K562 (cell line): ENCODE results near the gene TSR3. TPM values are rescaled to one million over a fixed set of nuclear protein-coding genes. Genes with fewer than 3 reads are reported as not detected.

Experiments
- CREM ChIP-seq: IDR thresholded peaks from 2 replicates; pipeline ENCODE4 v1.6.1; 2014; ENCODE audit warnings: antibody characterized with exemption, low read depth
- KLF1 ChIP-seq: fragments of 450-650 bp; IDR thresholded peaks from 2 replicates; pipeline ENCODE4 v1.6.1; 2016; ENCODE audit warnings: missing genetic modification characterization, missing compliant biosample characterization
- NRF1 ChIP-seq, 2 experiments: fragments of 450-650 bp; IDR thresholded peaks in 1 of 2; conservative IDR thresholded peaks in 1 of 2; 2 replicates each; pipeline ENCODE4 v1.6.1; 2014; ENCODE audit warnings: mild to moderate bottlenecking in 2 of 2
- POLR2G ChIP-seq: fragments of 200-400 bp; formaldehyde crosslinking; IDR thresholded peaks from 2 replicates; pipeline ENCODE4 v1.6.1; 2017; ENCODE audit warnings: low read depth, mild to moderate bottlenecking, antibody characterized with exemption, low read length, moderate library complexity
- PTTG1 ChIP-seq: fragments of 450-650 bp; IDR thresholded peaks from 2 replicates; pipeline ENCODE4 v1.6.1; 2016; ENCODE audit warnings: low read depth, mild to moderate bottlenecking, missing genetic modification characterization, missing compliant biosample characterization
- PURB ChIP-seq: sonication (generic); formaldehyde crosslinking; IDR thresholded peaks from 2 replicates; pipeline ENCODE4 v1.9.0; 2021; ENCODE audit warnings: low read depth, mild to moderate bottlenecking, missing genetic modification reagents
- PYGO2 ChIP-seq: fragments of 450-650 bp; IDR thresholded peaks from 2 replicates; pipeline ENCODE4 v1.6.1; 2016; ENCODE audit warnings: mild to moderate bottlenecking, missing genetic modification characterization, moderate library complexity, missing compliant biosample characterization
- SIX5 ChIP-seq, 2 experiments: IDR thresholded peaks; 2 replicates each; pipeline ENCODE4 v1.6.1; 2011; ENCODE audit warnings: low read length in 2 of 2, borderline replicate concordance in 1 of 2, low read depth in 1 of 2, mild to moderate bottlenecking in 1 of 2, moderate library complexity in 1 of 2; ENCODE audit not compliant: insufficient read depth in 1 of 2
- SP1 ChIP-seq: sonication (generic); formaldehyde crosslinking; IDR thresholded peaks from 2 replicates; pipeline ENCODE4 v1.8.1; 2022; ENCODE audit warnings: mild to moderate bottlenecking, missing genetic modification reagents
- TOE1 ChIP-seq, 2 experiments: fragments of 450-650 bp in 1 of 2; sonication (generic) in 1 of 2; formaldehyde crosslinking in 1 of 2; IDR thresholded peaks; 2 replicates each; pipeline versions ENCODE4 v1.7.1 to v1.8.0; 2016 to 2022; ENCODE audit warnings: borderline replicate concordance in 2 of 2, mild to moderate bottlenecking in 2 of 2, antibody characterized with exemption in 1 of 2, inconsistent platforms in 1 of 2, low read depth in 1 of 2, missing genetic modification reagents in 1 of 2, moderate library complexity in 1 of 2
- USF2 ChIP-seq: sonication (generic); formaldehyde crosslinking; IDR thresholded peaks from 2 replicates; pipeline ENCODE4 v1.5.0; 2020; ENCODE audit warnings: missing genetic modification reagents
- XRCC3 ChIP-seq: fragments of 450-650 bp; IDR thresholded peaks from 2 replicates; pipeline ENCODE4 v1.6.1; 2017; ENCODE audit warnings: mild to moderate bottlenecking, moderate library complexity
- ZNF212 ChIP-seq: fragments of 450-650 bp; formaldehyde crosslinking; IDR thresholded peaks from 2 replicates; pipeline ENCODE4 v1.4.0; 2020; ENCODE audit warnings: mild to moderate bottlenecking
- polyA plus RNA-seq, 8 experiments: library from polyadenylated mRNA; depleted of rRNA in 4 of 8; stranded (reverse) in 5 of 8; unstranded in 3 of 8; fragments of >200 nt; fragmentation: Nextera tagmentation in 2 of 8; fragmentation: Illumina TruSeq in 1 of 8; extraction: Ambion mirVana in 2 of 8; extraction: Trizol in 1 of 8; gene quantifications; 2 replicates each; pipeline versions ENCODE4 v1.2.1 to v1.2.3, GENCODE V29; 2011 to 2014; ENCODE audit warnings: inconsistent platforms in 1 of 8, missing spikeins in 1 of 8
- total RNA-seq, 7 experiments: library from RNA; depleted of rRNA in 6 of 7; stranded (reverse); fragments of >200 nt in 6 of 7; fragmentation: Illumina TruSeq in 2 of 7; extraction: Trizol in 2 of 7; gene quantifications; 2 replicates each; pipeline versions ENCODE4 v1.2.1 to v1.2.3, GENCODE V29; 2011 to 2021; ENCODE audit warnings: low replicate concordance in 1 of 7
- TF ChIP-seq, protein P1 (sequence below), 2 experiments: fragments of 150-350 bp in 1 of 2; IDR thresholded peaks; 2 replicates each; pipeline ENCODE4 v1.6.1; 2012 to 2016; ENCODE audit warnings: low read depth in 2 of 2, low read length in 2 of 2, mild to moderate bottlenecking in 1 of 2, moderate library complexity in 1 of 2
- TF ChIP-seq, protein P2 (sequence below), 2 experiments: fragments of 200-800 bp in 1 of 2; sonication (Bioruptor generic) in 1 of 2; sonication (generic) in 1 of 2; formaldehyde crosslinking in 1 of 2; IDR thresholded peaks in 1 of 2; conservative IDR thresholded peaks in 1 of 2; 2 replicates each; pipeline versions ENCODE4 v1.5.0 to v1.6.1; 2016 to 2020; ENCODE audit warnings: missing compliant biosample characterization in 1 of 2, missing genetic modification characterization in 1 of 2, missing genetic modification reagents in 1 of 2
- TF ChIP-seq, protein P3 (sequence below): fragments of 450-650 bp; formaldehyde crosslinking; IDR thresholded peaks from 2 replicates; pipeline ENCODE4 v1.4.0; 2020; ENCODE audit warnings: mild to moderate bottlenecking, mixed read lengths

TSR3 gene
- total and polyA plus RNA-seq, 9 of the 15 experiments (the other 6 are each of a cell fraction or from before 2014, with no cell fraction given) = 1.5 to 74.8 (median 16.5) TPM

- TF ChIP-seq, protein P1, sequence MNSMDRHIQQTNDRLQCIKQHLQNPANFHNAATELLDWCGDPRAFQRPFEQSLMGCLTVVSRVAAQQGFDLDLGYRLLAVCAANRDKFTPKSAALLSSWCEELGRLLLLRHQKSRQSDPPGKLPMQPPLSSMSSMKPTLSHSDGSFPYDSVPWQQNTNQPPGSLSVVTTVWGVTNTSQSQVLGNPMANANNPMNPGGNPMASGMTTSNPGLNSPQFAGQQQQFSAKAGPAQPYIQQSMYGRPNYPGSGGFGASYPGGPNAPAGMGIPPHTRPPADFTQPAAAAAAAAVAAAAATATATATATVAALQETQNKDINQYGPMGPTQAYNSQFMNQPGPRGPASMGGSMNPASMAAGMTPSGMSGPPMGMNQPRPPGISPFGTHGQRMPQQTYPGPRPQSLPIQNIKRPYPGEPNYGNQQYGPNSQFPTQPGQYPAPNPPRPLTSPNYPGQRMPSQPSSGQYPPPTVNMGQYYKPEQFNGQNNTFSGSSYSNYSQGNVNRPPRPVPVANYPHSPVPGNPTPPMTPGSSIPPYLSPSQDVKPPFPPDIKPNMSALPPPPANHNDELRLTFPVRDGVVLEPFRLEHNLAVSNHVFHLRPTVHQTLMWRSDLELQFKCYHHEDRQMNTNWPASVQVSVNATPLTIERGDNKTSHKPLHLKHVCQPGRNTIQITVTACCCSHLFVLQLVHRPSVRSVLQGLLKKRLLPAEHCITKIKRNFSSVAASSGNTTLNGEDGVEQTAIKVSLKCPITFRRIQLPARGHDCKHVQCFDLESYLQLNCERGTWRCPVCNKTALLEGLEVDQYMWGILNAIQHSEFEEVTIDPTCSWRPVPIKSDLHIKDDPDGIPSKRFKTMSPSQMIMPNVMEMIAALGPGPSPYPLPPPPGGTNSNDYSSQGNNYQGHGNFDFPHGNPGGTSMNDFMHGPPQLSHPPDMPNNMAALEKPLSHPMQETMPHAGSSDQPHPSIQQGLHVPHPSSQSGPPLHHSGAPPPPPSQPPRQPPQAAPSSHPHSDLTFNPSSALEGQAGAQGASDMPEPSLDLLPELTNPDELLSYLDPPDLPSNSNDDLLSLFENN (IDR thresholded peaks at IDR 0.05; ENCODE audit: low read depth in 2 of 2, low read length in 2 of 2) = no peak
- TF ChIP-seq KLF1 (tag) (peak; percentile 93), SIX5 (IDR thresholded peaks at IDR 0.05; ENCODE audit: borderline replicate concordance in 1 of 2, insufficient read depth in 1 of 2, low read depth in 1 of 2, low read length in 2 of 2) (peak; percentile 30 to 35; a peak in 1 of 4 replicates), PYGO2 (no peak), USF2 (CRISPR knock-in tag) (peak; percentile 95), SP1 (CRISPR knock-in tag) (peak; percentile 20; the same call in 1 of the 2 replicates), NRF1 (conservative IDR thresholded peaks at IDR 0.05 in 1 of 2, IDR thresholded peaks at IDR 0.05 in 1 of 2) (peak in 1 of 2 experiments; percentile 89; a peak in 2 of 4 replicates), POLR2G (peak; percentile 86), ZNF212 (no peak), XRCC3 (no peak), PURB (CRISPR knock-in tag) (no peak), TOE1 (IDR thresholded peaks at IDR 0.05; ENCODE audit: borderline replicate concordance) (peak; percentile 95), TOE1 (CRISPR knock-in tag; IDR thresholded peaks at IDR 0.05; ENCODE audit: borderline replicate concordance, low read depth) (peak; percentile 64), PTTG1 (tag) (no peak), CREM (peak; percentile 92)
- TF ChIP-seq, protein P2, sequence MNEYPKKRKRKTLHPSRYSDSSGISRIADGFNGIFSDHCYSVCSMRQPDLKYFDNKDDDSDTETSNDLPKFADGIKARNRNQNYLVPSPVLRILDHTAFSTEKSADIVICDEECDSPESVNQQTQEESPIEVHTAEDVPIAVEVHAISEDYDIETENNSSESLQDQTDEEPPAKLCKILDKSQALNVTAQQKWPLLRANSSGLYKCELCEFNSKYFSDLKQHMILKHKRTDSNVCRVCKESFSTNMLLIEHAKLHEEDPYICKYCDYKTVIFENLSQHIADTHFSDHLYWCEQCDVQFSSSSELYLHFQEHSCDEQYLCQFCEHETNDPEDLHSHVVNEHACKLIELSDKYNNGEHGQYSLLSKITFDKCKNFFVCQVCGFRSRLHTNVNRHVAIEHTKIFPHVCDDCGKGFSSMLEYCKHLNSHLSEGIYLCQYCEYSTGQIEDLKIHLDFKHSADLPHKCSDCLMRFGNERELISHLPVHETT (CRISPR knock-in tag; conservative IDR thresholded peaks at IDR 0.05 in 1 of 2, IDR thresholded peaks at IDR 0.05 in 1 of 2) = no peak; a peak in 1 of 4 replicates
- TF ChIP-seq, protein P3, sequence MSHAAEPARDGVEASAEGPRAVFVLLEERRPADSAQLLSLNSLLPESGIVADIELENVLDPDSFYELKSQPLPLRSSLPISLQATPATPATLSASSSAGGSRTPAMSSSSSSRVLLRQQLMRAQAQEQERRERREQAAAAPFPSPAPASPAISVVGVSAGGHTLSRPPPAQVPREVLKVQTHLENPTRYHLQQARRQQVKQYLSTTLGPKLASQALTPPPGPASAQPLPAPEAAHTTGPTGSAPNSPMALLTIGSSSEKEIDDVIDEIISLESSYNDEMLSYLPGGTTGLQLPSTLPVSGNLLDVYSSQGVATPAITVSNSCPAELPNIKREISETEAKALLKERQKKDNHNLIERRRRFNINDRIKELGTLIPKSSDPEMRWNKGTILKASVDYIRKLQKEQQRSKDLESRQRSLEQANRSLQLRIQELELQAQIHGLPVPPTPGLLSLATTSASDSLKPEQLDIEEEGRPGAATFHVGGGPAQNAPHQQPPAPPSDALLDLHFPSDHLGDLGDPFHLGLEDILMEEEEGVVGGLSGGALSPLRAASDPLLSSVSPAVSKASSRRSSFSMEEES (CRISPR knock-in tag) = peak; percentile 100
These were observed at the start of gene TSR3, which contains the start of gene GNPTG (continued) for GRCh38 chr16:1351582-1352362.
